Keratinocyte (primary cell): ENCODE data around the gene DTWD2.

Experiments used
- EZH2 ChIP-seq: IDR thresholded peaks from one replicate; pipeline ENCODE4 v1.6.1; 2012; ENCODE audit warnings: inconsistent platforms, mild to moderate bottlenecking, low read length, moderate library complexity
- TF ChIP-seq, protein P1 (sequence below), 3 experiments: IDR thresholded peaks in 1 of 3; conservative IDR thresholded peaks in 1 of 3; optimal IDR thresholded peaks in 1 of 3; 2 replicates in 2 of 3; 3 replicates in 1 of 3; pipeline versions ENCODE3 to v1.5.1; 2011; ENCODE audit warnings: low read length in 3 of 3, mild to moderate bottlenecking in 3 of 3, moderate library complexity in 2 of 3, control low read depth in 1 of 3, inconsistent platforms in 1 of 3; ENCODE audit not compliant: insufficient read depth in 2 of 3; ENCODE audit errors: extremely low read depth in 1 of 3

DNA sequence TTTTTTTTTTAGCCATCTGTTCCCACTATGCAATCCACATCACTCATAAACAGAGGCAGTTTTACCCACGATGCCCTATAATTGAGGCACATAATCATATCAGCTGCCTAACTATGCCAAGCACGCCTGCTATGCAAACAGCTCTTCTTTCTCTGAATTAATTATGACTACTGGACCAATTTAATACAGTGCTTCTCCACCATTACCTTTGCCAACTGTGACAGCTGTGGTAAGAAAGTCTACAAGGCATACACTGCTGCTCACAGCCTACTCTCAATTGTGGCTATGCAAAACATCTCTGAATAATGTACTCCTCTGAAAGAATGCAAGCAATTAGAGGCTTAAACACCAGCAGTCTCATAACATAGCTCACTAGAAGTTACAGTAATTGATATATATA, 97.1 kb downstream of the DTWD2 start:
- TF ChIP-seq, protein P1, sequence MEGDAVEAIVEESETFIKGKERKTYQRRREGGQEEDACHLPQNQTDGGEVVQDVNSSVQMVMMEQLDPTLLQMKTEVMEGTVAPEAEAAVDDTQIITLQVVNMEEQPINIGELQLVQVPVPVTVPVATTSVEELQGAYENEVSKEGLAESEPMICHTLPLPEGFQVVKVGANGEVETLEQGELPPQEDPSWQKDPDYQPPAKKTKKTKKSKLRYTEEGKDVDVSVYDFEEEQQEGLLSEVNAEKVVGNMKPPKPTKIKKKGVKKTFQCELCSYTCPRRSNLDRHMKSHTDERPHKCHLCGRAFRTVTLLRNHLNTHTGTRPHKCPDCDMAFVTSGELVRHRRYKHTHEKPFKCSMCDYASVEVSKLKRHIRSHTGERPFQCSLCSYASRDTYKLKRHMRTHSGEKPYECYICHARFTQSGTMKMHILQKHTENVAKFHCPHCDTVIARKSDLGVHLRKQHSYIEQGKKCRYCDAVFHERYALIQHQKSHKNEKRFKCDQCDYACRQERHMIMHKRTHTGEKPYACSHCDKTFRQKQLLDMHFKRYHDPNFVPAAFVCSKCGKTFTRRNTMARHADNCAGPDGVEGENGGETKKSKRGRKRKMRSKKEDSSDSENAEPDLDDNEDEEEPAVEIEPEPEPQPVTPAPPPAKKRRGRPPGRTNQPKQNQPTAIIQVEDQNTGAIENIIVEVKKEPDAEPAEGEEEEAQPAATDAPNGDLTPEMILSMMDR (optimal IDR thresholded peaks at IDR 0.05 in 1 of 3, IDR thresholded peaks at IDR 0.05 in 1 of 3, conservative IDR thresholded peaks at IDR 0.05 in 1 of 3; ENCODE audit: extremely low read depth in 1 of 3, insufficient read depth in 2 of 3, low read length in 3 of 3) = no peak
- TF ChIP-seq EZH2 = no peak
